GM19397 (cell line): ENCODE results near the gene ARPC2.
A peak's percentile ranks its signal among the peaks of the same experiment; 100 is the strongest.
"Not testable (repeated sequence)": the region's sequence is repeated elsewhere in the genome, so short reads cannot be mapped to it uniquely, and the experiment has no call there.

ENCODE experiments used
- ATAC-seq: cut with Tn5 transposase; IDR thresholded peaks from one replicate; pipeline ENCODE4 v1.9.1; 2021; ENCODE audit warnings: mild to moderate bottlenecking, moderate library complexity; ENCODE audit not compliant: unreplicated experiment

The ARPC2 gene

DNA sequence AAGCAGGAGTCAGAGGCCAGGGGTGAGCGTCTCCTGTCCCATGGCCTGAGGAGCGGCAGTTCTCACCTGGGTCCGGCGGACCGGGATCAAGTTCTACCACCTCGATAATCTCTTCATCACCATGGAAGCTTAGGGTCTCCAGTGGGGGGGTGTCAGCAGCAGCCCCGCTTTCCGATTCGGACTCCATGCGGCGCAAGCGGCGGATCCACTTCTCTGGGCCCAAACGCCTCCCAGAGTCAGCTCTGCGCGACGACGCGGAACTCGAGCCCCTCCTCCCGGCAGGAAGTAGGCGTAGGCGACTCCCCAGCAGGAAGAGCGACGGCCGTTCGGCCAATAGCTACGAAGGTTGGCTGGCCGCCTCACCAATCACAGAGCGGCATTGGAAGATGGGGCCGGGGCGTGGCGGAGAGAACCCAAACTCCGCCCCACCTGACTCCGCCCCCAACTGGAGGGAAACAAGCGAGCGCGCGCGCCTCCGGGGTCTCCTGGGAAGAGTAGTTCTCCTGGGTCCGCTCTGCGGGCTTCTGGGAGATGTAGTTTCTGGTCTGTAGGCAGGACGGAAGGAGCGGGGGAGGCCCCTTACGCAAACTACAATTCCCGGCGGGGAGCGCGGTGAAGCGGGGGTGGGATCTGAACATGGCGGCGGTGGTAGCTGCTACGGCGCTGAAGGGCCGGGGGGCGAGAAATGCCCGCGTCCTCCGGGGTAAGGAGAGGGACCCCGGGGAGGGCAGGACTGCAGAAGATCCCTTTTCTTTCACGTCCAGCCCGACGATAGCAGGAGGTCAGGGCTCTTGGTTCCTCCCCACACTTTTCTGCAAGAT lies 53.1 kb downstream of the ARPC2 start, which contains the start of the genes AAMP and PNKD:
TSS of gene AAMP (minus strand) at position 238 of the 821 bp plus-strand sequence. CDS start at position 187, 51 bp downstream.
TSS of gene PNKD (plus strand) at position 620 of the 821 bp plus-strand sequence. CDS start at position 637, 17 bp downstream.
- peak; percentile 91 for ATAC-seq

- no peak for ATAC-seq
Observed at GRCh38 chr2:218270721-218271486, 53.9 kb downstream of the ARPC2 start.

- no peak for ATAC-seq
Observed at GRCh38 chr2:218271487-218271797, 54.5 kb downstream of the ARPC2 start.

DNA sequence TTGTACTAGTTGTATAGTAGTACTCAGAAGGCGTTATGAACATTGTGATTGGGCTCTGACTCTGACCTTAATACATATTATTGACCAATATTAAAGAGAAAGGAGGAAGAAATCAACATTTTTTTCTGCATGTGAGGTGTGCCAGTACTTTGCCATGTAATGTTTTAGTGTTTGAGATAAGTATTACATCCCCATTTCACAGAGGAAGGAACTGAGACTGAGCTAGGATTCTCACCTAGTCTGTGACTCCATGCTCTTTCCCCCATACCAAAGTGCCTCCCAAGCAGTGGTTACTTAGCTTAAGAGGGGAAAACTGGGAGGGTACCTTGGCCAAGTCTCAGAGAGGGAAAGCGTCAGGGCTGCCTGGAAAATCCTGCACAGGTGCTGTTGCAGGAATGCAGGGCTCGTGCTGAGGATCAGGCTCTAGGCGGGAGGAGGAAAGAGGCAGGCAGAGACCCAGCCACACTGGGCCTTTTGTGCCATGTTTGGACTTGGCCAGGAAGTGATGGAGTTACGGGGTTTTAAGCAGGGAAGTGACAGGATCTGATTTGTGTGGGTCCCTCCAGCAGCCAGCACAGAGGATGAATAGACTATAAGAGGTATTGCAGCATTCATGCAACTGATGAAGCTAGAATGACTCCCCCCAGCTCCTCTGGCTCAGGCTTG lies 55.0 kb downstream of the ARPC2 start:
- ATAC-seq: no peak

DNA sequence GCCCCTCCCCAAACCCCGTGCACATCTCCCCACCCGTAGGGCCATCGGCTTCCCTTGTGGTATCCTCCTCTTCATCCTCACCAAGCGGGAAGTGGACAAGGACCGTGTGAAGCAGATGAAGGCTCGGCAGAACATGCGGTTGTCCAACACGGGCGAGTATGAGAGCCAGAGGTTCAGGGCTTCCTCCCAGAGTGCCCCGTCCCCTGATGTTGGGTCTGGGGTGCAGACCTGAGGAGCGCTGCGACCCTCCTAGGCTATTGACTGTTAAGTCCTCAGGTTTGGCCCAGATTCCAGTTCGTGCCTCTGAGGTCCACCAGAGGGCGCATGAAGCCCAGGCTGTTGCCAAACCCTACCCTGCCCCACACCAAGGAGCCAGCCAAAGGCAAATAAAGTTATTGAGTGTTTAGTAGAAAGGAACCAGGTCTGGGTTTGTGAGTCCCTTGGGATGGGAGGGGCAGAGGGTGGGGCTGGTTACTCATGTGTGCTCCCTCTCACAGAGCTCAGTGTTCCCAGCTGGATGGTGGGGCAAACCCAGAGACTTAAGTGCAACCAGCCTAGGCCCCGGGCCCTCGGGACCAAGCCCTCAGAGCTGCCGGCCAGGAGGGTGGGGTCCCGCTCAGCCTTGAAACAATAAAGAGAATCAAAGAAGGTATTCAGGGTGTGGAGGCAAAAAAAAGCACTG lies 55.7 kb downstream of the ARPC2 start:
- peak; percentile 19 for ATAC-seq

DNA sequence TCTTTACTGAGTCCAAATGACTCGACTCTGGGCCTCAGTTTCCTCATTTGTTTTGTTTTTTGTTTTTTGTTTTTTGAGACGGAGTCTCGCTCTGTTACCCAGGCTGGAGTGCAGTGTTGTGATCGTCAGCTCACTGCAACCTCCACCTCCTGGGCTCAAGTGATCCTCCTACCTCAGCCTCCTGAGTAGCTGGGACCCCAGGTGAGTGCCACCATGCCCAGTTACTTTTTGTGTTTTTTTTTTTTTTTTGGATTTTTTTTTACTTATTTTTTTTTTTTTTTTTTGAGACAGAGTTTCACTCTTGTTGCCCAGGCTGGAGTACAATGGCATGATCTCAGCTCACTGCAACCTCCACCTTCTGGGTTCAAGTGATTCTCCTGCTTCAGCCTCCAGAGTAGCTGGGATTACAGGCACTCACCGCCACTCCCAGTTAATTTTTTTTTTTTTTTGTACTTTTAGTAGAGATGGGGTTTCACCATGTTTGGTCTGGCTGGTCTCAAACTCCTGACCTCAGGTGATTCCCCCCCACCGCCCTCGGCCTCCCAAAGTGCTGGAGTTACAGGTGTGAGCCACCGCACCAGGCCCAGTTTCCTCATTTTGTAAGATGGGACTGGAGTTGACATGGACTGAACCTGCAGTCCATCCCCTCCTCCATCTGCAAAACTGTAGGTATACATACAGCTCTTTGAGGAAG lies 56.4 kb downstream of the ARPC2 start:
- not testable (repeated sequence) for ATAC-seq

DNA sequence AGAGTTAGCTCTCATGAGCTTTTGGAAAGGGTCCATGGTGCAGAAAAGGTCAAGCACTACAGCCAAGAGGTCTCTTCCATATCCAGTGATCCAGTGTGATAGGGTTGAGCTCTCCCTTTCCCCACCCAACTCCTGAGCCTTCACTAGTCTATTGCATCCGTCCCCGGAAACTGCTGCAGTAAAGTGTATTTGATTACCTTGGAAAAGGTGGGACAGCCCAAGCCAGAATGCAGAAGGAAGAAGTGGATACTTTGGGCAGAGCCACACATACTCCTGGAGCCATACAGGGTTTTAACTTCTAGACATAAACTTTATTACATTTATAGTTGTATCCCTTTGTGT lies 56.9 kb downstream of the ARPC2 start:
- ATAC-seq: no peak

DNA sequence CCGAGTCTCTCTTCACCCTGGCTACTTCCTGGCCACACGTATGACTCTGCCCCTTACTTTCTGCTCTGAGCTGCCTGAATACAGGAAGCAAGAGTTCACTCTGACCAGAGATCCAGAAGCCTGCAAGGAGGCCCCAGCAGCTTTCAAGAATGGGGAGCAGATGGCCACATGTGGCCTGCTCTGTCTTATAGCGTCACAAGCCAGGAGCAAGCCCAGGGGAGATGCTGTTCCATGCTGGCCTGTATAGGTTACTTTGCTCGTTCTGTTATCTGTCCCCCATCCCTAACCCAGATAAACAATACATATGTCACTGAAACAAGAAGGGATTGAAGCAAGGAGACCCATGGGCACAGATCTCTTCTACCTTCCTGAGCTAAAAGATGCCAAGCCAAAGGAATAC lies 57.6 kb downstream of the ARPC2 start:
- ATAC-seq: no peak

DNA sequence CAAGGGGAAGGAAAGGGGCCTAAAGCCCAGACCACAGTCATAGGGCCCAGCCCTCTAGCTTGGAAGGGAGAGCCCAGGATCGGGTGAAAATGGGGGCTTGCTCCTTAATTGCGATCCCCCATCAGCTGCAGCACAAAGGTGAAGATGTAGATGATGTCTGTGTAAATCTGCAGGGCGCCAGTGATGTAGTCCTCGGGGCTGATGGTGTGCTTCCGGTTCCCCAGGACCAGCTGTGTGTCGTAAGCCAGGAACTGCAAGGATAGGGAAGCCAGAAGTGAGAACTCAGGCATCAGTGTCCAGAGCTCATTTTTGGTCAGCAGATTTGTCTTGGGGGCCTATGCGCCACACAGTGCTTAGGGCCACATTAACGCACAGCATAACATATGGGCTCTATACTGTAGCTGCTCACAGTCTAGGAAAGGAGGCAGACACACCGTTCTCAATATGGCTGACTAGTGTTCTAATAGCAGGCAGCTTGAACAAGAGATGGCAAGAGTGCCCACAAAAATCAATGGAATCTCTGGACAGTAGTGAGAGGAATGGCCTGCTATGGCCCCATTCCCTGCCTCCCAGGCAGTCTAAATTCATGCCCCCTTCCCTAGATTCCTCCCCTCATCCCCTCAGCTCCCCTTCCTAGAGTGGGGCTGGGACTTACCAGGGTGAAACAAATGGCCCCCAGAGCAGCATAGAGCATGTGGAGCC lies 58.5 kb downstream of the ARPC2 start:
- no peak for ATAC-seq

- no peak for ATAC-seq
Observed at GRCh38 chr2:218276986-218277755, 60.2 kb downstream of the ARPC2 start.

DNA sequence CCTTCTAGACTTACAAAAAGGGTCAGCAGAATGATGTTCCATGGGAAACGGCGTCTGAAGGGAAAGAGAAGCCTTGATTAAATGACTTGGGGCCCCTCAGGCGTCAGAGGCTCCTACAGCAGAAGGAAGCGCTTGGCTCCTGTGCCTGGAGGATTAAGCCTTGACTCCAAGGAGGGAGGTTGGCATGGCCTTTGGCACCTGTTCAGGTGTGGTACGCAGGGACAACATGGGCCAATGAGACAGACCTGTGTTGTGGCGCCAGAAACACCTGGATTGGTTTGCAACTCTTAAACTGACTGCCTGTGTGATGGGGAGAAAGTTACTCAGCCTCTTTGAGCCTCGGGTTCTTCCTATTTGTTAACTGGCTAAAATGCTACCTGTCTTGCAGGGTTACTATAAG lies 60.9 kb downstream of the ARPC2 start:
- no peak for ATAC-seq

- ATAC-seq: no peak
Observed at GRCh38 chr2:218278531-218279360, 61.8 kb downstream of the ARPC2 start.

DNA sequence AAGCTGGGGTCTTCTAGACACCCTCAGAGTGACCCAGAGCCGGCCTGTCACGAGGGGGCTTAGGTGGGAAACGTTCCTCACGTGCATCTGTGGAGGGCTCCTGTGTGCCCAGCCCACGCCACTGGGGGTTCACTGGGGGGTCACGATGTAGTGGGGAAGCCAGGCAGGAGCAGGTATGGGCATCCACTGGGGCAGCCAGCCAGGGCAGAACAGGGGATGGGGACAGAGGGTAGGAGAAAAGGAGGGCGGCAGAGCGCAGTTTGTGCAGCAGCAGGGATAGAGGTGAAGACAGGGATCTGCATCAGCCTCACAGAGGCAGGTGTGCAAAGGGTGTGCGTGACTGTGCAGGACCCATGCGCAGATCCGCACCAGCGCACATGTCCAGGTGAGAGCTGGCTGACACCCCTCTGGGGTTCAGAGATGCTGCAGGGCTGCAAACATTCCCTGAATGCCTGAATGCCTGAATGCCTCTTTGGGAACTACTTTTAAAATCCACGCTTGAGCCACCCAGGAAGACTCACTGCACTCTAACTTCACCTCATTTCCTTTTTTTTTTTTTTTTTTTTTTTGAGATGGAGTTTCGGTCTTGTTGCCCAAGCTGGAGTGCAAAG lies 63.4 kb downstream of the ARPC2 start:
- no peak for ATAC-seq

DNA sequence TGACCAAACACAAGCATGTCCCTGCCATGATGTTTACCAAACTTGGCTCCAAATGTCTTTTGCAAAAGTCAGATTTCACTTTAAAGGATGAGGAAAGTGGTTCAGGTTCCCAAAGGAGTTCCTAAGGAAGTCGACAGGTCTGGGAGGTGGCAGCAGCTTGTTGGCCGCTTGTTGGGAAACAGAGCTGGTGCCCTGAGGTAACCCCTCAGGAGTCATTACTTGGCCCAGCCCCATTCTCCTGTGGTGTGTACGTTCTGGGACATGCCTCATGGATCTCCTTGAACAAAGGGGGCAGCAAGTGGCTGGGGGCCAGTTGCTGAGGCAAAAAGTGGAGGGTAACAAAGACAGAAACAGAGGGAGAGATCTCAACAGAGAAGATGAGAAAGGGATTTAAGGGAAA lies 64.5 kb downstream of the ARPC2 start:
- no peak for ATAC-seq

DNA sequence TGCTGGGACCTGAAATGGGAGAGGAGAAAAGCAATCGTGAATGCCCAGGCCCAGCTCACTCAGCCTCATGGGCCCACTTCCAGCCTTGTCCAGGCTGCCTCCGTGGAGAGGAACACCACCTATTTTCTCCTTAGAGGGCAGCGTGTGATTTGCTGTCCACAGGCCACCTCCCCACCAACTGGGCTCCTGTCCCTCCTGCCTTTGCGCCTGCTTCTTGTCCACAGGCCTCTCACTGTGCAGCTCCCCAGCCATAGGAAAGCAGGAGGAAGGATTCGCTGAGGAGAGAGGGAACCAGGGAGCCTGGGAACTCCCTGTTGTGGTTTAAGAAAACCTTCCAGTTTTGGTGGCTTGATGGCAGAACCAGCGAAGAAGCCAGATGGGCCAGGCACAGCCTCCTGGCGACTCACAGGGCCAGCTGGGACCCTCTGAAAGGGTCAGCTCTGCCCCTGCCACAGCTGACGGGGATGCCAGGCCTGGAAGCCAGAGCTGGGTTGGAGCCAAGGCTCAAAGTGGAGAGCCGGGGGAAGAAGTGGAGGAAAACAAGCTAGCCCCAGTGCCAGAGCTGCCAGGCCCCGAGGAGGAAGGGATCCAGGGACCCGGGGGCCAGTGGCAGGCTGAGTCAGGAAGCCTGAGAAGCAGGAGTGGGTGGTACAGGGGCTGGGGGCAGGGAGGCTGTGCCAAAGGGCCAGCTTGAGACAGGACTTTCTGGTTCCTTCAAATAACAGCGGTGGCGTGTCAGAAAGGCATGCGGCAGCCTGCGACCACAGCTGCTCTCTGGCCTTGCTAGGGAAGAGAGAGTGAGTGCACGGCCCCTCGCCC lies 65.4 kb downstream of the ARPC2 start:
- ATAC-seq: no peak

DNA sequence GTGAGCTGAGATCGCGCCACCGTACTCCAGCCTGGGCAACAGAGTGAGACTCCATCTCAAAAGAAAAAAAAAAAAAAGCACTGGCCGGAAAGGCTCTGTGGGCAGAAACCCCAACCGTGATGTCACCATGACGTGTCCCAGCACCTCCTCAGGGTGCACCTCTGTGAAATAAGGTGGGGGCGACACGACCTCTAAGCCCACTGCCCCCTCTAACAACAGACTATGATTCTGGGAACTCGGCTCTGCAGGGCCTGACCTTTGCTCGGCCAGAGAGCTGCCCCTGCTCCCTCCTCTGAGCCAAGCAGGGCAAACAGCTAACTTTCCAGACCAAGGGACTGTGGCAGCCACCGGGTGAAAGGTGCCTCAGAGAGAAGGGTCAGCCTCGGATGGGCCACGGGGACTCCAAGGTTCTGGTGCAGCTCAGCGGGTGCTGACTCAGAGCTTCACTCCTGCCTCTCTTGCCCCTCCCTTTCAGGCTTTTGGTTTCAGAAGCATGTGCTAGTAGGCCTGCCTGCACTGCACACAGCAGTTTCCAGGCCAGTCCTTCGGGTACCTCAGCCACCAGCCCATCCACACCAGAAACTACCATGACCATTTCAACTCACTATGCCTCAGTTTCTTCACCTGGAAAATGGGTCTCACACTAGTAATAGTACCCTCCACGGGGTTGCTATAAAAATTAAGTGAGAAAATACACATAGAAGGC lies 67.3 kb downstream of the ARPC2 start:
- no peak for ATAC-seq
